Neural cell (in vitro differentiated cells): ENCODE results near the gene DIP2C. TPM values are rescaled to one million over a fixed set of nuclear protein-coding genes. Genes with fewer than 3 reads are reported as not detected.

ENCODE experiments used
- H2AFZ ChIP-seq: fragments of 200-600, 300-800 bp; sonication (generic), shearing (Covaris generic); 2 replicates; pipeline ENCODE4 v1.6.0; 2014; ENCODE audit warnings: low read depth, mild to moderate bottlenecking, antibody characterized with exemption, low read length, moderate library complexity
- H3F3A ChIP-seq: fragments of 200-600 bp; shearing (Covaris generic); 2 replicates; pipeline ENCODE4 v1.6.1; 2016; ENCODE audit warnings: mild to moderate bottlenecking, moderate library complexity, mixed read lengths, antibody characterized with exemption, low read length; ENCODE audit not compliant: insufficient read depth, poor library complexity, severe bottlenecking
- H3K27ac ChIP-seq: fragments of 200-600, 300-800 bp; sonication (generic), shearing (Covaris generic); 2 replicates; pipeline ENCODE4 v1.5.1; 2014; ENCODE audit warnings: mild to moderate bottlenecking, low read length, moderate library complexity
- H3K27me3 ChIP-seq: fragments of 300-800, 200-600 bp; sonication (generic), shearing (Covaris generic); 2 replicates; pipeline ENCODE4 v1.6.0; 2014; ENCODE audit warnings: mild to moderate bottlenecking, low read depth, low read length, moderate library complexity; ENCODE audit not compliant: insufficient read depth
- H3K36me3 ChIP-seq: fragments of 300-800, 200-600 bp; sonication (generic), shearing (Covaris generic); 2 replicates; pipeline ENCODE4 v1.5.1; 2014; ENCODE audit warnings: mild to moderate bottlenecking, antibody characterized with exemption, low read length, moderate library complexity; ENCODE audit not compliant: insufficient read depth
- H3K4me2 ChIP-seq: fragments of 300-800, 200-600 bp; sonication (generic), shearing (Covaris generic); 2 replicates; pipeline ENCODE4 v1.6.0; 2014; ENCODE audit warnings: mild to moderate bottlenecking, low read length
- H3K4me3 ChIP-seq: fragments of 300-800, 200-600 bp; sonication (generic), shearing (Covaris generic); 2 replicates; pipeline ENCODE4 v1.5.1; 2014; ENCODE audit warnings: mild to moderate bottlenecking, low read length, moderate library complexity
- H3K79me2 ChIP-seq: fragments of 200-600 bp; shearing (Covaris generic); replicated peaks from 2 replicates; pipeline ENCODE4 v1.6.0; 2014; ENCODE audit warnings: mild to moderate bottlenecking, low read length, moderate library complexity; ENCODE audit not compliant: insufficient read depth
- H3K9ac ChIP-seq: fragments of 300-800, 200-600 bp; sonication (generic), shearing (Covaris generic); 2 replicates; pipeline ENCODE4 v1.6.1; 2016; ENCODE audit warnings: mild to moderate bottlenecking, low read length, mixed read lengths
- H3K9me2 ChIP-seq: fragments of 200-600 bp; shearing (Covaris generic); 2 replicates; pipeline ENCODE4 v1.6.1; 2016; ENCODE audit warnings: mild to moderate bottlenecking, low read length, mixed read lengths; ENCODE audit not compliant: insufficient read depth
- H3K9me3 ChIP-seq: fragments of 200-600, 300-800 bp; sonication (generic), shearing (Covaris generic); 2 replicates; pipeline ENCODE4 v1.6.1; 2016; ENCODE audit warnings: mild to moderate bottlenecking, mixed run types, low read length, moderate library complexity, mixed read lengths
- H4K20me1 ChIP-seq: fragments of 200-600 bp; shearing (Covaris generic); 2 replicates; pipeline ENCODE4 v1.6.1; 2016; ENCODE audit warnings: mild to moderate bottlenecking, mixed run types; ENCODE audit not compliant: insufficient read depth
- CTCF ChIP-seq: fragments of 450-650 bp; IDR thresholded peaks from 2 replicates; pipeline ENCODE4 v1.5.1; 2014; ENCODE audit warnings: antibody characterized with exemption, mild to moderate bottlenecking, moderate library complexity; ENCODE audit not compliant: poor library complexity, severe bottlenecking
- EP300 ChIP-seq: fragments of 450-650 bp; conservative IDR thresholded peaks from 2 replicates; pipeline ENCODE4 v1.6.1; 2014; ENCODE audit warnings: antibody characterized with exemption, mild to moderate bottlenecking, moderate library complexity; ENCODE audit not compliant: poor library complexity, severe bottlenecking
- EZH2 ChIP-seq: fragments of 200-600, 300-800 bp; shearing (Covaris generic), sonication (generic); IDR thresholded peaks from 2 replicates; pipeline ENCODE4 v1.6.1; 2014; ENCODE audit warnings: antibody characterized with exemption, low read length, borderline replicate concordance, mild to moderate bottlenecking; ENCODE audit not compliant: insufficient read depth, poor library complexity, severe bottlenecking
- MXI1 ChIP-seq: fragments of 450-650 bp; conservative IDR thresholded peaks from 2 replicates; pipeline ENCODE4 v1.6.1; 2014; ENCODE audit warnings: antibody characterized with exemption, mild to moderate bottlenecking; ENCODE audit not compliant: poor library complexity, severe bottlenecking
- POLR2AphosphoS5 ChIP-seq: IDR thresholded peaks from 2 replicates; pipeline ENCODE4 v1.6.1; 2012
- RAD21 ChIP-seq: fragments of 450-650 bp; conservative IDR thresholded peaks from 2 replicates; pipeline ENCODE4 v1.6.1; 2014; ENCODE audit warnings: antibody characterized with exemption, mild to moderate bottlenecking, moderate library complexity
- REST ChIP-seq: IDR thresholded peaks from 2 replicates; pipeline ENCODE4 v1.6.1; 2012; ENCODE audit warnings: borderline replicate concordance
- SMC3 ChIP-seq: fragments of 450-650 bp; conservative IDR thresholded peaks from 2 replicates; pipeline ENCODE4 v1.6.1; 2014; ENCODE audit warnings: antibody characterized with exemption, mild to moderate bottlenecking, moderate library complexity; ENCODE audit not compliant: poor library complexity
- TAF1 ChIP-seq: IDR thresholded peaks from 2 replicates; pipeline ENCODE4 v1.6.1; 2012; ENCODE audit warnings: low read depth
- polyA plus RNA-seq: library from polyadenylated mRNA; depleted of rRNA; stranded (reverse); fragments of >200 nt; gene quantifications from 2 replicates; pipeline ENCODE4 v1.2.3, GENCODE V29; 2014

The DIP2C gene
- polyA plus RNA-seq, 1 donor from 2014 or later = 24.1 TPM

GRCh38 chr10:672992-673391 is 16.5 kb downstream of the DIP2C start:
- no peak overlapping the region for H3K27ac ChIP-seq
- no peaks in the 10 kb centered on the region for H3F3A ChIP-seq

GRCh38 chr10:672203-672602 is 17.3 kb downstream of the DIP2C start:
- no peaks in the 10 kb centered on the region for H3F3A ChIP-seq
- no peak overlapping the region for H3K4me2 ChIP-seq
- no peaks in the 10 kb centered on the region for H3K36me3 ChIP-seq
- no peaks in the 10 kb centered on the region for H3K9me3 ChIP-seq
- H3K79me2 ChIP-seq = peaks cover 82% of the 10 kb centered on the region
- no peaks in the 10 kb centered on the region for H3K9me2 ChIP-seq
- peak overlapping the region; percentile 22 for H3K4me3 ChIP-seq
- H2AFZ ChIP-seq = no peak overlapping the region
- H3K9ac ChIP-seq = no peak overlapping the region
- no peaks in the 10 kb centered on the region for H3K27me3 ChIP-seq
- peaks cover 13% of the 10 kb centered on the region for H4K20me1 ChIP-seq
- H3K27ac ChIP-seq = no peak overlapping the region
- no peak for TF ChIP-seq RAD21
- no peak for TF ChIP-seq CTCF
- TF ChIP-seq TAF1 = no peak
- TF ChIP-seq EP300 = no peak
- no peak for TF ChIP-seq SMC3
- TF ChIP-seq REST = no peak
- TF ChIP-seq POLR2AphosphoS5 = no peak

More at GRCh38 chr10:672992-673391, 16.5 kb downstream of the DIP2C start:
- Histone ChIP-seq H3K4me2 (no peak overlapping the region), H3K36me3 (no peaks in the 10 kb centered on the region), H3K9me2 (no peaks in the 10 kb centered on the region), H2AFZ (no peak overlapping the region), H3K27me3 (no peaks in the 10 kb centered on the region), H3K4me3 (no peak overlapping the region), H3K9me3 (no peaks in the 10 kb centered on the region), H4K20me1 (peaks cover 16% of the 10 kb centered on the region), H3K9ac (no peak overlapping the region), H3K79me2 (peaks cover 82% of the 10 kb centered on the region)
- no peak for TF ChIP-seq EP300
- TF ChIP-seq EZH2 = no peak
- no peak for TF ChIP-seq MXI1
- TF ChIP-seq CTCF = no peak
- no peak for TF ChIP-seq POLR2AphosphoS5
- TF ChIP-seq REST = no peak
- no peak for TF ChIP-seq TAF1
- TF ChIP-seq RAD21 = no peak
- no peak for TF ChIP-seq SMC3
